ENCODE measurements around the gene MARCHF3.

The MARCHF3 gene

GRCh38 chr5:126877602-126878001 lies 152.8 kb downstream of the MARCHF3 start:
- H3K27me3 ChIP-seq (ENCODE audit: insufficient read depth, low read length) = no peaks in the 10 kb centered on the region
- no peak overlapping the region for H2AFZ ChIP-seq (ENCODE audit: low read length)
- H3K9me2 ChIP-seq (ENCODE audit: low read depth, low read length) = no peaks in the 10 kb centered on the region
- H3K9me3 ChIP-seq (ENCODE audit: low read length) = no peaks in the 10 kb centered on the region
- TF ChIP-seq CTCF (IDR thresholded peaks at IDR 0.05; ENCODE audit: low read length) (no peak), EZH2 (IDR thresholded peaks at IDR 0.05; ENCODE audit: borderline replicate concordance, low read length) (no peak)
- H3F3A ChIP-seq (ENCODE audit: insufficient read depth, low read length) = no peaks in the 10 kb centered on the region
- no peak overlapping the region for H3K4me2 ChIP-seq (ENCODE audit: low read length)
- H3K36me3 ChIP-seq (ENCODE audit: insufficient read depth, low read length) = no peaks in the 10 kb centered on the region
- no peak overlapping the region for H3K9ac ChIP-seq (ENCODE audit: low read length)
- H3K27ac ChIP-seq (ENCODE audit: low read depth, low read length, poor library complexity, severe bottlenecking) = no peak overlapping the region
- no peak overlapping the region for H3K4me3 ChIP-seq (ENCODE audit: low read depth, low read length, poor library complexity, severe bottlenecking)
- no peaks in the 10 kb centered on the region for H3K79me2 ChIP-seq (ENCODE audit: insufficient read depth, low read length)
- no peaks in the 10 kb centered on the region for H3K4me1 ChIP-seq (ENCODE audit: insufficient read depth, low read length, severe bottlenecking)
- H4K20me1 ChIP-seq (ENCODE audit: insufficient read depth, low read length) = no peaks in the 10 kb centered on the region

GRCh38 chr5:126875303-126875785 lies 155.0 kb downstream of the MARCHF3 start:
- TF ChIP-seq CTCF (IDR thresholded peaks at IDR 0.05; ENCODE audit: low read length) (no peak), EZH2 (IDR thresholded peaks at IDR 0.05; ENCODE audit: borderline replicate concordance, low read length) (no peak)
- no peaks in the 10 kb centered on the region for H3K9me2 ChIP-seq (ENCODE audit: low read depth, low read length)
- H3K4me3 ChIP-seq (ENCODE audit: low read depth, low read length, poor library complexity, severe bottlenecking) = no peak overlapping the region
- H3K9me3 ChIP-seq (ENCODE audit: low read length) = no peaks in the 10 kb centered on the region
- H3K36me3 ChIP-seq (ENCODE audit: insufficient read depth, low read length) = no peaks in the 10 kb centered on the region
- H2AFZ ChIP-seq (ENCODE audit: low read length) = no peak overlapping the region
- no peak overlapping the region for H3K4me2 ChIP-seq (ENCODE audit: low read length)
- no peaks in the 10 kb centered on the region for H3K4me1 ChIP-seq (ENCODE audit: insufficient read depth, low read length, severe bottlenecking)
- no peaks in the 10 kb centered on the region for H4K20me1 ChIP-seq (ENCODE audit: insufficient read depth, low read length)
- H3K9ac ChIP-seq (ENCODE audit: low read length) = no peak overlapping the region
- no peaks in the 10 kb centered on the region for H3K79me2 ChIP-seq (ENCODE audit: insufficient read depth, low read length)
- H3F3A ChIP-seq (ENCODE audit: insufficient read depth, low read length) = no peaks in the 10 kb centered on the region
- H3K27me3 ChIP-seq (ENCODE audit: insufficient read depth, low read length) = no peaks in the 10 kb centered on the region
- no peak overlapping the region for H3K27ac ChIP-seq (ENCODE audit: low read depth, low read length, poor library complexity, severe bottlenecking)

GRCh38 chr5:126872561-126873354 lies 157.6 kb downstream of the MARCHF3 start:
- Histone ChIP-seq H4K20me1 (ENCODE audit: insufficient read depth, low read length) (no peaks in the 10 kb centered on the region), H3K4me3 (ENCODE audit: low read depth, low read length, poor library complexity, severe bottlenecking) (no peak overlapping the region)

More at GRCh38 chr5:126872561-126873354, 157.6 kb downstream of the MARCHF3 start:
- no peak for TF ChIP-seq EZH2 (IDR thresholded peaks at IDR 0.05; ENCODE audit: borderline replicate concordance, low read length)
- Histone ChIP-seq H3K27me3 (ENCODE audit: insufficient read depth, low read length) (no peaks in the 10 kb centered on the region), H3K27ac (ENCODE audit: low read depth, low read length, poor library complexity, severe bottlenecking) (no peak overlapping the region), H3F3A (ENCODE audit: insufficient read depth, low read length) (no peaks in the 10 kb centered on the region), H3K36me3 (ENCODE audit: insufficient read depth, low read length) (no peaks in the 10 kb centered on the region), H3K4me2 (ENCODE audit: low read length) (no peak overlapping the region), H2AFZ (ENCODE audit: low read length) (no peak overlapping the region), H3K9me2 (ENCODE audit: low read depth, low read length) (no peaks in the 10 kb centered on the region), H3K79me2 (ENCODE audit: insufficient read depth, low read length) (no peaks in the 10 kb centered on the region), H3K4me1 (ENCODE audit: insufficient read depth, low read length, severe bottlenecking) (no peaks in the 10 kb centered on the region), H3K9ac (ENCODE audit: low read length) (no peak overlapping the region), H3K9me3 (ENCODE audit: low read length) (no peaks in the 10 kb centered on the region)

Data from OCI-LY1 (cell line).